Measurements from ENCODE around the gene TRMU.

Gene TRMU

GRCh38 chr22:46337870-46338269 is 2.4 kb downstream of the TRMU start:
- DNase-seq: no peak

GRCh38 chr22:46338636-46339035 is 3.1 kb downstream of the TRMU start:
- DNase-seq: no peak

- DNase-seq: no peak
Observed at GRCh38 chr22:46339956-46340355, 4.4 kb downstream of the TRMU start.

GRCh38 chr22:46340676-46341075 is 5.2 kb downstream of the TRMU start:
- no peak for DNase-seq

- DNase-seq: no peak
Observed at GRCh38 chr22:46346680-46347405, 11.3 kb downstream of the TRMU start.

- no peak for DNase-seq
Observed at GRCh38 chr22:46347646-46348045, 12.1 kb downstream of the TRMU start.

- no peak for DNase-seq
Observed at GRCh38 chr22:46348099-46348695, 12.7 kb downstream of the TRMU start.

GRCh38 chr22:46349238-46349637 is 13.7 kb downstream of the TRMU start:
- no peak for DNase-seq

GRCh38 chr22:46349681-46350080 is 14.2 kb downstream of the TRMU start:
- DNase-seq: no peak

GRCh38 chr22:46350121-46350520 is 14.6 kb downstream of the TRMU start:
- no peak for DNase-seq

- DNase-seq: no peak
Observed at GRCh38 chr22:46350646-46351045, 15.1 kb downstream of the TRMU start.

GRCh38 chr22:46351131-46351735 is 15.7 kb downstream of the TRMU start:
- DNase-seq: no peak

GRCh38 chr22:46351767-46352166 is 16.3 kb downstream of the TRMU start:
- DNase-seq: no peak

- no peak for DNase-seq
Observed at GRCh38 chr22:46352276-46352675, 16.8 kb downstream of the TRMU start.

- DNase-seq: no peak
Observed at GRCh38 chr22:46352691-46353386, 17.3 kb downstream of the TRMU start.

- DNase-seq: no peak
Observed at GRCh38 chr22:46353483-46354105, 18.1 kb downstream of the TRMU start.

GRCh38 chr22:46354176-46354992 is 18.9 kb downstream of the TRMU start:
- no peak for DNase-seq

GRCh38 chr22:46354993-46355305 is 19.4 kb downstream of the TRMU start:
- DNase-seq: no peak

- DNase-seq: peak; percentile 66 to 83 (median 74)
Observed at GRCh38 chr22:46355369-46355995, 20.0 kb downstream of the TRMU start.

GRCh38 chr22:46355996-46356471 is 20.5 kb downstream of the TRMU start:
- no peak for DNase-seq
